Smooth muscle cell (in vitro differentiated cells): ENCODE data around the gene ELP2. TPM values are rescaled to one million over a fixed set of nuclear protein-coding genes. Genes with fewer than 3 reads are reported as not detected.
"Not testable (repeated sequence)": the region's sequence is repeated elsewhere in the genome, so short reads cannot be mapped to it uniquely, and the experiment has no call there.

Experiments
- DNase-seq: peaks from one replicate; lab custom pipeline; 2025; ENCODE audit not compliant: unreplicated experiment; lab: John Stamatoyannopoulos, UW
- H2AFZ ChIP-seq: fragments of 200-600 bp; sonication (generic); 2 replicates; pipeline ENCODE4 v1.6.0; 2016; ENCODE audit warnings: antibody characterized with exemption, low read depth, mild to moderate bottlenecking
- H3F3A ChIP-seq: fragments of 200-600 bp; sonication (generic); 2 replicates; pipeline ENCODE4 v1.6.0; 2017; ENCODE audit warnings: antibody characterized with exemption, low read depth
- H3K27ac ChIP-seq: fragments of 200-600 bp; sonication (generic); 2 replicates; pipeline ENCODE4 v1.5.1; 2016; ENCODE audit warnings: low read depth, mild to moderate bottlenecking
- H3K27me3 ChIP-seq: fragments of 200-600 bp; sonication (generic); 2 replicates; pipeline ENCODE4 v1.6.1; 2016; ENCODE audit warnings: low read depth, mild to moderate bottlenecking
- H3K36me3 ChIP-seq: fragments of 200-600 bp; sonication (generic); 2 replicates; pipeline ENCODE4 v1.5.1; 2016; ENCODE audit warnings: low read depth
- H3K4me1 ChIP-seq: fragments of 200-600 bp; sonication (generic); 2 replicates; pipeline ENCODE4 v1.5.1; 2016; ENCODE audit warnings: low read depth
- H3K4me2 ChIP-seq: fragments of 200-600 bp; sonication (generic); 2 replicates; pipeline ENCODE4 v1.6.0; 2016; ENCODE audit warnings: mild to moderate bottlenecking
- H3K4me3 ChIP-seq: fragments of 200-600 bp; sonication (generic); 2 replicates; pipeline ENCODE4 v1.5.1; 2016; ENCODE audit warnings: mild to moderate bottlenecking
- H3K79me2 ChIP-seq: fragments of 200-600 bp; sonication (generic); 2 replicates; pipeline ENCODE4 v1.6.0; 2016; ENCODE audit warnings: low read depth, mild to moderate bottlenecking
- H3K9ac ChIP-seq: fragments of 200-600 bp; sonication (generic); 2 replicates; pipeline ENCODE4 v1.6.0; 2016; ENCODE audit warnings: low read depth
- H3K9me3 ChIP-seq: fragments of 200-600 bp; sonication (generic); replicated peaks from 2 replicates; pipeline ENCODE4 v1.5.1; 2016; ENCODE audit warnings: low read depth
- H4K20me1 ChIP-seq: fragments of 200-600 bp; sonication (generic); 2 replicates; pipeline ENCODE4 v1.6.0; 2016; ENCODE audit warnings: low read depth
- WGBS: methylation state at CpG from one replicate; pipeline ENCODE4 v1.1.7; 2016; ENCODE audit warnings: low lambda C conversion rate; 5-methylcytosine and 5-hydroxymethylcytosine counted together
- polyA plus RNA-seq: library from polyadenylated mRNA; unstranded; fragments of >200 nt; fragmentation: Nextera tagmentation; extraction: Ambion mirVana; gene quantifications from 2 replicates; pipeline ENCODE4 v1.2.1, GENCODE V29; 2016
- total RNA-seq: library from RNA; depleted of rRNA; stranded (reverse); fragments of >200 nt; gene quantifications from 2 replicates; pipeline ENCODE4 v1.2.3, GENCODE V29; 2014
- TF ChIP-seq, protein P1 (sequence below): fragments of 200-600 bp; sonication (generic); IDR thresholded peaks from 2 replicates; pipeline ENCODE4 v1.5.1; 2017; ENCODE audit warnings: borderline replicate concordance, mild to moderate bottlenecking, antibody characterized with exemption; ENCODE audit not compliant: insufficient read depth, poor library complexity, severe bottlenecking

The ELP2 gene
- total and polyA plus RNA-seq, 2 experiments from 2014 or later: 69.3 to 90.1 TPM

DNA sequence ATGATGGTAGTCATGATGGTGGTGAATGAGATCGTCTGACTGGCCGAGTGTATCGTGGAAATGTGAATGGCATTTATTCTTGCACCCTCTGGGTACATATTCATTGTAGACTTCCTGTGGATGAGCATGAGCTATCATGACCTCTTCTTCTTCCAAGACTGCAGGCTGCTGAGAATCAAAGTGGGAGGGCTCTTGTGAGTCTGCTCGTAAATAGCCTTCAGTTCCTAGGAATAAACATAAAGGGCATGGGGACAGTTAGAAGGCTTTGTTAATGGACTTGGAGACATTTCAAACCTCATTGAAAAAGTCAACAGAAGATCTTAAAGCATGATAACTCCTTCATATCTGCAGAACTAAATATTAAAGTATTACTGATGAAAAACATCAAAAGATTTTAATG is 15.4 kb upstream of the ELP2 start:
- Histone ChIP-seq H3K36me3 (peaks cover 34% of the 10 kb centered on the region), H3K79me2 (no peaks in the 10 kb centered on the region)
- DNase-seq: no peak

DNA sequence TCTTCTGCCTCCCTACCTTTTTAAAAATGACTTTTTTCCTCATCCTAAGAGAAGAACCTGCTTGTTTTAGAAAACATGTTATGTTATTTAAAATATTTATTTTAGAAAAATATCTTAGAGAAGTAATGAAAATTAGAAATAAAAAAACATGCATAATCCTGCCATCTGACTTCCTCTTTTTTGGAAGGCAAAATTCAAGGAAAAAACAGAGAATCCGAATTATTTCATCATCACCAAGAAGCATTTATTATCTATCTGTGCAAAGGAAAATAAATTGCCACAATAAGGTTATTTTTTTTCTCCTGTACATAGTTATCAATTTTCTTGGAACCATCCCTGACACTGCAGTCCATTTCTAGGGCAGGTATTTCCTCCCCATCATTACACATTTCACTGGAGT is 15.0 kb upstream of the ELP2 start:
- TF ChIP-seq, protein P1, sequence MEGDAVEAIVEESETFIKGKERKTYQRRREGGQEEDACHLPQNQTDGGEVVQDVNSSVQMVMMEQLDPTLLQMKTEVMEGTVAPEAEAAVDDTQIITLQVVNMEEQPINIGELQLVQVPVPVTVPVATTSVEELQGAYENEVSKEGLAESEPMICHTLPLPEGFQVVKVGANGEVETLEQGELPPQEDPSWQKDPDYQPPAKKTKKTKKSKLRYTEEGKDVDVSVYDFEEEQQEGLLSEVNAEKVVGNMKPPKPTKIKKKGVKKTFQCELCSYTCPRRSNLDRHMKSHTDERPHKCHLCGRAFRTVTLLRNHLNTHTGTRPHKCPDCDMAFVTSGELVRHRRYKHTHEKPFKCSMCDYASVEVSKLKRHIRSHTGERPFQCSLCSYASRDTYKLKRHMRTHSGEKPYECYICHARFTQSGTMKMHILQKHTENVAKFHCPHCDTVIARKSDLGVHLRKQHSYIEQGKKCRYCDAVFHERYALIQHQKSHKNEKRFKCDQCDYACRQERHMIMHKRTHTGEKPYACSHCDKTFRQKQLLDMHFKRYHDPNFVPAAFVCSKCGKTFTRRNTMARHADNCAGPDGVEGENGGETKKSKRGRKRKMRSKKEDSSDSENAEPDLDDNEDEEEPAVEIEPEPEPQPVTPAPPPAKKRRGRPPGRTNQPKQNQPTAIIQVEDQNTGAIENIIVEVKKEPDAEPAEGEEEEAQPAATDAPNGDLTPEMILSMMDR: no peak
- 91% methylated on average over 1 of the region's 1 CpG for WGBS
- H3F3A ChIP-seq: no peaks in the 10 kb centered on the region
- H3K4me2 ChIP-seq: no peak overlapping the region
- H2AFZ ChIP-seq: no peak overlapping the region
- H3K27ac ChIP-seq: no peak overlapping the region
- peaks cover 36% of the 10 kb centered on the region for H3K36me3 ChIP-seq
- no peaks in the 10 kb centered on the region for H3K4me1 ChIP-seq
- no peak overlapping the region for H3K9ac ChIP-seq
- H3K27me3 ChIP-seq: no peaks in the 10 kb centered on the region
- H3K9me3 ChIP-seq: no peaks in the 10 kb centered on the region
- no peak for DNase-seq
- H3K79me2 ChIP-seq: no peaks in the 10 kb centered on the region
- no peak overlapping the region for H3K4me3 ChIP-seq
- no peaks in the 10 kb centered on the region for H4K20me1 ChIP-seq

More for the DNA sequence above, 15.4 kb upstream of the ELP2 start:
- Histone ChIP-seq H4K20me1 (no peaks in the 10 kb centered on the region), H3K4me2 (no peak overlapping the region), H3K9me3 (no peaks in the 10 kb centered on the region), H3K9ac (no peak overlapping the region), H3K27ac (no peak overlapping the region), H3K27me3 (no peaks in the 10 kb centered on the region), H3F3A (no peaks in the 10 kb centered on the region), H3K4me1 (no peaks in the 10 kb centered on the region), H3K4me3 (no peak overlapping the region), H2AFZ (no peak overlapping the region)
- 95% methylated on average over 4 of the region's 4 CpGs for WGBS
- TF ChIP-seq, protein P1: no peak

DNA sequence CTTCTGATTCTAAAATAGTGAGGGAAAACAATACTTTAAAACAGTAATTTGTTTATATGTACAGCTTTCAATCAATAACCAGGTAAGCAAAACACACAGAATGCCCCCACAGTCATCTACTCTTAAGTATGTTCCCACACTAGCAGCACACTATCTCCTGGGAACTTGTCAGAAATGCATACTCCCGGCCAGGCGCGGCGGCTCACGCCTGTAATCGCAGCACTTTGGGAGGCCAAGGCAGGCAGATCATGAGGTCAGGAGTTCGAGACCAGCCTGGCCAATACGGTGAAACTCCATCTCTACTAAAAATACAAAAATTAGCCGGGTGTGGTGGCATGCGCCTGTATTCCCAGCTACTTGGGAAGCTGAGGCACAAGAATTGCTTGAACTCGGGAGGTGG is 12.9 kb upstream of the ELP2 start:
- not testable (repeated sequence) for H4K20me1 ChIP-seq, H3F3A ChIP-seq, H2AFZ ChIP-seq, H3K4me1 ChIP-seq, H3K9ac ChIP-seq, H3K79me2 ChIP-seq, H3K27me3 ChIP-seq, H3K4me3 ChIP-seq, H3K27ac ChIP-seq, H3K9me3 ChIP-seq, H3K4me2 ChIP-seq, DNase-seq
- 99% methylated on average over 11 of the region's 11 CpGs for WGBS
- H3K36me3 ChIP-seq: peaks cover 34% of the 10 kb centered on the region

DNA sequence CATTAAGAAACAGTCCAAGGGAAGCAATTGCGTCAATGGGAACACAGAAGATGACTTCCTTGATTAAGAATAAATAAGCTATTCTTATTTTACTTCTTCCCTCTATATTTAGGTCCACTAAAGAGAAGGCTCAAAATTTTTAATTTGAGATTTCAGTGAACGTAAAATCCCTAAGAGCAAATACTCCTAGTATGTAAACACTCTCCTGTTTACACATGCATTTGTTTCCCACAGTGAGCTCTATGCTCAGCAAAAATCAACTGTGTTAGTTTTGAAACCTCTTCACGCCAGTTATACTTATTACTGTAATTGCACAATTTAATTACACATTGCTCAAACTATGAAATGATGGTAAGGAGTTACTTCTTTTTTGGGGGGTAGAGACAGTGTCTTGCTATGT is 9.4 kb upstream of the ELP2 start:
- Histone ChIP-seq H4K20me1 (peaks cover 3% of the 10 kb centered on the region), H3K4me1 (no peaks in the 10 kb centered on the region), H3K4me2 (no peak overlapping the region), H3K27me3 (no peaks in the 10 kb centered on the region), H3K27ac (no peak overlapping the region), H2AFZ (no peak overlapping the region), H3K9me3 (no peaks in the 10 kb centered on the region), H3K4me3 (no peak overlapping the region), H3K36me3 (peaks cover 31% of the 10 kb centered on the region), H3K79me2 (no peaks in the 10 kb centered on the region), H3F3A (no peaks in the 10 kb centered on the region), H3K9ac (no peak overlapping the region)
- no peak for DNase-seq
- WGBS: 93% methylated on average over 3 of the region's 3 CpGs
- TF ChIP-seq, protein P1: no peak
